ENCODE measurements around the gene CYB561. TPM values are rescaled to one million over a fixed set of nuclear protein-coding genes. Genes with fewer than 3 reads are reported as not detected.

CYB561 gene
- total and polyA plus RNA-seq, 9 of the 15 experiments (the other 6 are each of a cell fraction or from before 2014, with no cell fraction given), result 4.0 to 30.8 (median 17.4) TPM

DNA sequence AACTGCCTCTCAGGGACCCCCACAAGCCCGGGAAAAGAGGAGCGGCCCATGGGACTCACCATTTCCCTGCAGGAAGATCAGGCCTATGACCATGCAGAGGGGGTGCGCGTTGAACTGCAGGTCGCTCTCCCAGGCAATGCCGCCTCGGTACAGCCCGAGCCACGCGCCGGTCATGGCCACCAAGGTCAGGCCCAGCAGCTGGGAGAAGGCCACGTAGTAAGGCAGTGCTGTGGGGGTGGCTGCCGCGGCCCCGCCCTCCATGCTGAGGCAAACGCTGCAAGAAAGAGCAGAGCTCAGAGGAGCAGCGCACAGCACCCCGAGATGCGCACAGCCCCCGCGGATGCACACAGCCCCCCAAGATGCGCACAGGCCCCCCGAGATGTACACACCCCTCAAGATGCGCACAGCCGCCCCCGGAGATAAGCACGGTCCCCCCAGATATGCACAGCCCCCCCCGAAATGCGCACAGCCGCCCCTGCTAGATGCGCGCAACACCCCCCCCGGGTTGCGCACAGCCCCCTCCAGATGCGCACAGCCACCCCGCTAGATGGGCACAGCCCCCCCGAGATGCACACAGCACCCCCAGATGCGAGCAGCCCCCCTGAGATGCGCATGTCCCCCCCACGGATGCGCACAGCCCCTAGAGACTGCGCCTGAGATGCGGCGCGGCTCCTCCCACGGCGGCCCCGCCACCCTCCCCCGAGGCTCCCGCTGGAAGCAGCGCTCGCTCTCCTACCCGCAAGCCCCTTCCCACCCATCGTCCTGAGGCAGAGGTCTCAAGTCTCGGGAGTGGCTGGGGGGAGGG lies 8.6 kb downstream of the CYB561 start (continued):
- TF ChIP-seq, protein P1, sequence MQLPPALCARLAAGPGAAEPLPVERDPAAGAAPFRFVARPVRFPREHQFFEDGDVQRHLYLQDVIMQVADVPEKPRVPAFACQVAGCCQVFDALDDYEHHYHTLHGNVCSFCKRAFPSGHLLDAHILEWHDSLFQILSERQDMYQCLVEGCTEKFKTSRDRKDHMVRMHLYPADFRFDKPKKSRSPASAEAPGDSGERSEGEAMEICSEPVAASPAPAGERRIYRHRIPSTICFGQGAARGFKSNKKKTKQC (CRISPR knock-in tag; IDR thresholded peaks at IDR 0.05), result no peak
- no peak for TF ChIP-seq PPARD (CRISPR knock-in tag; IDR thresholded peaks at IDR 0.05)
- no peak for TF ChIP-seq XRCC3 (IDR thresholded peaks at IDR 0.05)
- TF ChIP-seq ZNF224 (CRISPR knock-in tag; IDR thresholded peaks at IDR 0.05), result no peak
- peak in 2 of 3 experiments; percentile 25 to 34 for TF ChIP-seq YY1 (IDR thresholded peaks at IDR 0.05; ENCODE audit: borderline replicate concordance in 1 of 3, control insufficient read depth in 1 of 3, extremely low read depth in 1 of 3, insufficient read depth in 3 of 3, insufficient read length in 1 of 3, insufficient replicate concordance in 2 of 3, low read depth in 1 of 3, low read length in 2 of 3)
- TF ChIP-seq VEZF1 (CRISPR knock-in tag; IDR thresholded peaks at IDR 0.05), result 0 out of 2 replicates have a peak, but pooled peaks have one; percentile 17
- peak; percentile 35; the same call in 1 of the 2 replicates for TF ChIP-seq MAX (CRISPR knock-in tag; IDR thresholded peaks at IDR 0.05)
- peak; percentile 78; the same call in 1 of the 2 replicates for TF ChIP-seq ZNF740 (CRISPR knock-in tag; IDR thresholded peaks at IDR 0.05)
- TF ChIP-seq ZNF740 (tag; IDR thresholded peaks at IDR 0.05), result no peak
- no peak for TF ChIP-seq FOXP4 (CRISPR knock-in tag; IDR thresholded peaks at IDR 0.05; ENCODE audit: borderline replicate concordance)
- no peak for TF ChIP-seq XRCC4 (IDR thresholded peaks at IDR 0.05; ENCODE audit: extremely low read depth, insufficient read depth, insufficient read length)
- TF ChIP-seq TAF15 (IDR thresholded peaks at IDR 0.05; ENCODE audit: low read depth, low read length), result no peak
- TF ChIP-seq POLR2G (IDR thresholded peaks at IDR 0.05; ENCODE audit: low read depth, low read length), result peak; percentile 60
- no peak for TF ChIP-seq HSF4 (CRISPR knock-in tag; IDR thresholded peaks at IDR 0.05; ENCODE audit: borderline replicate concordance)
- TF ChIP-seq PHF8 (IDR thresholded peaks at IDR 0.05; ENCODE audit: borderline replicate concordance, low read length), result peak; percentile 43; the same call in 1 of the 2 replicates
- peak; percentile 73; the same call in 1 of the 2 replicates for TF ChIP-seq L3MBTL2 (IDR thresholded peaks at IDR 0.05)
- TF ChIP-seq ZNF76 (CRISPR knock-in tag; IDR thresholded peaks at IDR 0.05; ENCODE audit: borderline replicate concordance), result no peak
- peak; percentile 67; the same call in 1 of the 2 replicates for TF ChIP-seq ESRRA (IDR thresholded peaks at IDR 0.05; ENCODE audit: borderline replicate concordance, low read depth)
